ENCODE data around the gene CDK5RAP2.

CDK5RAP2 gene

GRCh38 chr9:120572472-120572871 lies 7.5 kb downstream of the CDK5RAP2 start:
- Histone ChIP-seq H3K27me3 (ENCODE audit: insufficient read depth, low read length, poor library complexity, severe bottlenecking) (no peaks in the 10 kb centered on the region), H2AFZ (ENCODE audit: low read length) (no peak overlapping the region), H3K4me3 (ENCODE audit: low read length, poor library complexity, severe bottlenecking) (no peak overlapping the region), H3K36me3 (ENCODE audit: insufficient read depth, low read length) (peaks cover 48% of the 10 kb centered on the region; the same call in 1 of the 2 replicates), H3K9me3 (ENCODE audit: insufficient read depth, low read depth, low read length) (no peaks in the 10 kb centered on the region), H3F3A (ENCODE audit: low read depth) (no peaks in the 10 kb centered on the region), H4K20me1 (ENCODE audit: insufficient read depth, low read length, poor library complexity, severe bottlenecking) (peaks cover 34% of the 10 kb centered on the region), H3K9ac (ENCODE audit: low read depth, low read length, poor library complexity, severe bottlenecking) (no peak overlapping the region), H3K79me2 (ENCODE audit: insufficient read depth, low read length) (peaks cover 61% of the 10 kb centered on the region), H3K4me2 (ENCODE audit: low read depth, low read length, poor library complexity, severe bottlenecking) (peak overlapping the region; percentile 38), H3K4me1 (ENCODE audit: insufficient read depth, low read length, poor library complexity, severe bottlenecking) (peaks cover 36% of the 10 kb centered on the region), H3K9me2 (replicated peaks; ENCODE audit: low read depth, low read length) (no peaks in the 10 kb centered on the region)
- TF ChIP-seq CTCF (conservative IDR thresholded peaks at IDR 0.05; ENCODE audit: low read length) (no peak), EZH2phosphoT487 (IDR thresholded peaks at IDR 0.05; ENCODE audit: borderline replicate concordance) (no peak)

GRCh38 chr9:120571443-120572257 lies 8.3 kb downstream of the CDK5RAP2 start:
- no peak overlapping the region for H3K9ac ChIP-seq (ENCODE audit: low read depth, low read length, poor library complexity, severe bottlenecking)
- no peak overlapping the region for H3K4me3 ChIP-seq (ENCODE audit: low read length, poor library complexity, severe bottlenecking)
- H3K4me2 ChIP-seq (ENCODE audit: low read depth, low read length, poor library complexity, severe bottlenecking) = no peak overlapping the region
- peaks cover 34% of the 10 kb centered on the region for H4K20me1 ChIP-seq (ENCODE audit: insufficient read depth, low read length, poor library complexity, severe bottlenecking)
- H3K36me3 ChIP-seq (ENCODE audit: insufficient read depth, low read length) = peaks cover 55% of the 10 kb centered on the region; the same call in 1 of the 2 replicates
- no peak overlapping the region for H2AFZ ChIP-seq (ENCODE audit: low read length)
- H3K9me2 ChIP-seq (replicated peaks; ENCODE audit: low read depth, low read length) = no peaks in the 10 kb centered on the region
- peaks cover 57% of the 10 kb centered on the region for H3K79me2 ChIP-seq (ENCODE audit: insufficient read depth, low read length)
- TF ChIP-seq CTCF (conservative IDR thresholded peaks at IDR 0.05; ENCODE audit: low read length) = no peak
- TF ChIP-seq EZH2phosphoT487 (IDR thresholded peaks at IDR 0.05; ENCODE audit: borderline replicate concordance) = no peak
- H3K27me3 ChIP-seq (ENCODE audit: insufficient read depth, low read length, poor library complexity, severe bottlenecking) = no peaks in the 10 kb centered on the region
- peaks cover 27% of the 10 kb centered on the region for H3K4me1 ChIP-seq (ENCODE audit: insufficient read depth, low read length, poor library complexity, severe bottlenecking)
- H3F3A ChIP-seq (ENCODE audit: low read depth) = no peaks in the 10 kb centered on the region
- H3K9me3 ChIP-seq (ENCODE audit: insufficient read depth, low read depth, low read length) = no peaks in the 10 kb centered on the region

DNA sequence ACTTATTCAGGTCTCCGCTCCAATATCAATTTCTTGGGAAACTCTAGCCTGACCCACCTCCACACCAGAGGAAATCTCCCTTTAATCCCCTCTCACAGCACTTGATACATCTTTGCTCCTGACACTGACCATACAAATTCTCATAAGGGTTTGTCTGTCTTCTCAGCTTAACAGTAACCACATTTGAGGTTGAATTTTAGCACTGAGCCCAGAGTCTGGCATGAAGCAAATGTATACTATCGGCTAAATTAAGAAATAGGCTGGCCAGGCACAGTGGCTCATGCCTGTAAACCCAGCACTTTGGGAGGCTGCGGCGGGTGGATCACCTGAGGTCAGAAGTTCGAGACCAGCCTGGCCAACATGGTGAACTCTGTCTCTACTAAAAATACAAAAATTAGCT lies 9.7 kb downstream of the CDK5RAP2 start:
- Histone ChIP-seq H3K9me2 (replicated peaks; ENCODE audit: low read depth, low read length) (no peaks in the 10 kb centered on the region), H3K9me3 (ENCODE audit: insufficient read depth, low read depth, low read length) (no peaks in the 10 kb centered on the region), H3F3A (ENCODE audit: low read depth) (no peaks in the 10 kb centered on the region), H3K4me2 (ENCODE audit: low read depth, low read length, poor library complexity, severe bottlenecking) (no peak overlapping the region), H3K79me2 (ENCODE audit: insufficient read depth, low read length) (peaks cover 57% of the 10 kb centered on the region), H4K20me1 (ENCODE audit: insufficient read depth, low read length, poor library complexity, severe bottlenecking) (peaks cover 27% of the 10 kb centered on the region), H3K9ac (ENCODE audit: low read depth, low read length, poor library complexity, severe bottlenecking) (no peak overlapping the region), H3K36me3 (ENCODE audit: insufficient read depth, low read length) (peaks cover 69% of the 10 kb centered on the region; the same call in 1 of the 2 replicates), H3K27me3 (ENCODE audit: insufficient read depth, low read length, poor library complexity, severe bottlenecking) (no peaks in the 10 kb centered on the region), H3K4me1 (ENCODE audit: insufficient read depth, low read length, poor library complexity, severe bottlenecking) (peaks cover 17% of the 10 kb centered on the region), H2AFZ (ENCODE audit: low read length) (no peak overlapping the region), H3K4me3 (ENCODE audit: low read length, poor library complexity, severe bottlenecking) (no peak overlapping the region)
- TF ChIP-seq CTCF (conservative IDR thresholded peaks at IDR 0.05; ENCODE audit: low read length) (no peak), EZH2phosphoT487 (IDR thresholded peaks at IDR 0.05; ENCODE audit: borderline replicate concordance) (no peak)
